ENCODE measurements around the gene MVB12A.

The MVB12A gene

DNA sequence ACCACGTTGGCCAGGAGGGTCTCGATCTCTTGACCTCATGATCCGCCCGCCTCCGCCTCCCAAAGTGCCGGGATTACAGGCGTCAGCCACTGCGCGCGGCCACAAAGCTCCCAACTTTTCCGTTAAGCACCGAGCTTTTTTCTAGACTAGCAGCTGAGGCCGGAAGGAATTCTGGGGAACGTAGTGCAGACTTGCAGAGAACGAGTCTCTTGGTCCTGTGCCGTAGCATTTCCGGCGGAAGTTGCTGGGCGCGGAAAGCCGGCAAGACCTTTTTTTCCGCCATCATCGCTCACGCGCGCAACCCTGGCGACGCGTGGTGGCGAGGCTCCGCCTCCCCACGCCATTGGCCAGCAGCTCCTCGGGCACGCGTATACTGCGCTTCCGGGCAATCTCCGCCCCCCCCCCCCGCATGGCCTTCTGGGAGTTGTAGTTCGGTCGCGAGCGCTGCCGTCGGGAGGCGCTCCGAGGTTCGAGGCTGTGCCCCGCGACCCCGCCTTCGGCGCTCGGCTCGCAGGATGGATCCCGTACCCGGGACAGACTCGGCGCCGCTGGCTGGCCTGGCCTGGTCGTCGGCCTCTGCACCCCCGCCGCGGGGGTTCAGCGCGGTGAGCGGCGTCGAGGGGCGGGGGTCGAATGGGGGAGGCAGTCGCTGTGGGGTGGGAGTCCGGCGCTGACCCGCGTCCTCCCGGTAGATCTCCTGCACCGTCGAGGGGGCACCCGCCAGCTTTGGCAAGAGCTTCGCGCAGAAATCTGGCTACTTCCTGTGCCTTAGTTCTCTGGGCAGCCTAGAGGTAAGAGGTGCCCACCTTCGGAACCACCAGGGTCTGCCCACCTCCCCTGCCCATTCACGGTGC lies at the start of gene MVB12A:
Gene MVB12A, plus strand, starts transcription at position 427 of the 854 bp plus-strand sequence. Its CDS starts 89 bp downstream, at position 516.
- DNase-seq (ENCODE audit: low spot score), result peak; percentile 96

DNA sequence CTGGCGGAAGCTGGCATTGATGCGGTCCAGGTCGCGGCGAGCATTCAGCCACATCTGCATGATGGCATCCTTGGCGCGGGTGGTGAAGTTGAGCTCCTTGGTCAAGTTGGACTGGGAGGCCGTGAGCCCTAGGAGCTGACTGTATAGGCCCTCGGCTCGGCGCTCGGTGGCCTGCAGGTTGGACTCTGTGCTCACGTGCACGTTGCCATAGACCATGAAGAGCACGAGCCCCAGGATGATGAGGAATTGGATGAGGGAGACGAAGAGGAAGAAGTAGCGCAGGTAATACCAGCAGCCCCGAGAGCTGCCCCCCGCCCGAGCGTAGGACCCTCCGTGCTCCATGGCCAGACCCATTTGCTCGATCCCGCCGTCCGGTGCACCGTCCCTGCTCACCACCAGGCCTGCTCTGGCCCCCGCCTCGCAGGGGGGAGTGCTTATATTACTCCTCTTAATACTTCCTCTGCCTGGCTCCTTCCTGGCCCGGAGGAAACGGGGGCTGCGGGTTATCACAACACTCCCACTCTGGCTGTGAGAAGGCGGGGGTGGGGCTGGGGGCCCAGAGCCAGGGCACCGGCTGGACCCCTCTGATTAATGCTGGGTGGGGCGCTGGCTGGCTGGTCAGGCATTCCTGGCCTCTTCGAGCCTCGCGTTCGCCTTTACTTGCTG lies 42.8 kb upstream of the MVB12A start, which contains the start of gene PLVAP:
Gene PLVAP, minus strand, starts transcription at position 408 of the 666 bp plus-strand sequence. Its CDS starts 54 bp downstream, at position 354.
- peak; percentile 63 for DNase-seq (ENCODE audit: low spot score)

DNA sequence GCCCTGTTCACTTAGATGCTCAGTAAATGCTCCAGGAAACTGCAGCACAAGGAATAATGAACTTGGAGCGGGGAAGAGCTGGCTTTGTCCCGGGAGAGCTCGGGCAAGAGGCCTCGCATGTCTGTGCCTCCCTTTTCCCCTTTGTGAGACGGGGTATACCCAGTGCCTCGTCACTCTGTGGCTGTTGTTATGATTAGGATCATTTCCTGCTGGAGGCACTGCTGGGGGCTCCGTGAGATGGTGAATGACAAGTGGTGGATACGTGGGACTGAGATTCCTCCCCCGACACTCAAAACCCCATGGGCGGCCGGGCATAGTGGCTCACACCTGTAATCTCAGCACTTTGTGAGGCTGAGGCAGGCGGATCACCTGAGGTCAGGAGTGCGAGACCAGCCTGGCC lies 41.6 kb upstream of the MVB12A start:
- DNase-seq (ENCODE audit: low spot score), result no peak

DNA sequence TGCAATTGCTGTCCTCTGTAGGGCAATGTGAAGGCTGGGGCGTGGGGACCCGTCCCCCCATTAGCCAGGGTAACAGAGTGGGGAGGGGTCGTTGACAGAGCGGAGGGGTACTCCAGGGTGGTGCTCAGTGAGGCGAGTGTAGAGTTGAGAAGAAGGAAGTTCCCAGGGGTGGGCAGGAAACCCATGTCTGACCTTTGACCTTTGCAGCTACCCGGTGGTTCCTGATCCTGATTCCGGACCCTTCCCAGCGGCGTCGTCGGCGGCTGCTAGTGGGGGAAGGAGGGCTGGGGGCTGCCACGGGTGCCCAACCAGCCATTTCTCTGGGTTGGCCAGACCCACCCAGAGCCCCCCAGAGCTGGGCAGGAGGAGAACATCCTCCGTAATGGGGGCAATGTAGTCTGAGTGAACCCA lies 40.6 kb upstream of the MVB12A start:
- no peak for DNase-seq (ENCODE audit: low spot score)

DNA sequence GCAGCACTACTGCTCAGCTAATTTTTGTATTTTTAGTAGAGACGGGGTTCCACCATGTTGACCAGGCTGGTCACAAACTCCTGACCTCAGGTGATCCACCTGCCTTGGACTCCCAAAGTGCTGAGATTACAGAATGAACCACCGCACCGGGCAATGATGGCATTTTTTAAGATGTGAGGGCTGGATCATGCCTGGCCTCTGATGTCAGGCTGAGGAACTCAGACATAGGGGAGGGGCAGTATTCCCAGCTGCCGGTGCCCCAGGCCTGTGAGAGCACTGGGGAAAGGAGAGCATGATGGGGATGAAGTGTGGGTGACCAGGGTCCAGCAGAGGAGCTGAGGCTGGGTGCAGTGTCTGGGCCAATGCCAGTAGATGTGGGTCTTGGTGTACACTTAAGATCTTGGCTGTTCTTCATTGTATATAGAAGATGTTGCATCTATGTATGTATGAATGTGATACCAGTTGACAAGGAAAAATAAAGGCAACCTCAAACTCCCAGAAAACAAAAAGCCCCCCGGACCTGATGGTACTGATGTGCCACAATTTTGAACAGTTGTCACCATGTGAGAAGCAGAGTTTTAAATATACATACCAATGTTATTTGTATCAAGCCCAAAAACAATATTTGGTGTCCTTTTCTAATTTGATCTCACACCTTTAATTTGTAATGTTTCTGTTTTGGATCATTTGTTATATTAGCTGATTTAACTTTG lies 39.3 kb upstream of the MVB12A start:
- no peak for DNase-seq (ENCODE audit: low spot score)

DNA sequence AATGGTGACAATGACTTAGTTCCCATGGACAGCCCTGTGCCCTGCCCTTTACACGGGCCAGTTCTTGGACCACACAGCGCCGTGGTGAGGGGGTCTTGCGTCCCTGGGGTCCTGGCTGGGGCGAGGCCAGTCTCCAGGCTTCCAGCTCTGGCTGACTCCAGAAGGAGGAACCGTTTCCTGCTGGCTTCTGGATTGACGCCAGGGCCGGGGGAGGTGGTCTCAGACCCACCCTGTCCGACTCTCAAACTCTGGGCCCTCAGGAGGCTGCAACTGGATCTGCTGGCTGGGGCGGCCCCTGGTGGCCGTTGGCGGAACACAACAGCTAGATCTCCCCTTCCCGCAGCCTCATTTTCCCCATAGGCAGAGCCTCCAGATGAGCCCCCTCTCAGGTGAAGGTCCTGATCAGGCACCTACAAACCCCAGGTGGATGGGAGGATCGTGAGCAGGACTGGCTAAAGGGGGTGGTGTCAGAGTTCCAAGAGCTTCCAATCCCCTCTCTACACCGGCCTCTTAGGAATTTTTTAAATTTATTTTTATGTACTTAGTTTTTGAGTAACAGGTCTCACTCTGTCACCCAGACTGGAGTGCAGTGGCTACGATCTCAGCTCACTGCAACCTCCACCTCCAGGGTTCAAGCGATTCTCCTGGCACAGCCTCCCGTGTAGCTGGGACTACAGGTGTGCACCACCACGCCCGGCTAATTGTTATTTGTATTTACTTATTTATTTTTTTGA lies 33.8 kb upstream of the MVB12A start:
- DNase-seq (ENCODE audit: low spot score), result peak; percentile 61

DNA sequence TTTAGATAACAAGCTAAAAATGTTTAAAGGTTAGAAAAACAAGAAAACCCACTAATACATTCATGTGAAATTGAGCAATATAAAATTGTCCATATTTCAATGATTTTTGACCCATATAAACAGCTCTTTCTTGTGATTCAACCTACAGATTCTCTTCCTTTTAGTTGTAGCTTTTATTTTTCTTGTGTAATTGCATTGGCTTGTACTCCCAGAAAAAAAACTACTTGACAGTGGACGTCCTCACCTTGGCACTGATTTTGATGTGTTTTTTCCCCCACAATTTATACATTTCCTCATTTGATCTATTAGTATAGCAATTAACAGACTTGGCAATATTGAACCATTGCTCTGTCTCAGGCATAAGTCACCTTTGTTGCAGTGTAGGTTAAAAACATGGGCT lies 30.6 kb upstream of the MVB12A start:
- no peak for DNase-seq (ENCODE audit: low spot score)

DNA sequence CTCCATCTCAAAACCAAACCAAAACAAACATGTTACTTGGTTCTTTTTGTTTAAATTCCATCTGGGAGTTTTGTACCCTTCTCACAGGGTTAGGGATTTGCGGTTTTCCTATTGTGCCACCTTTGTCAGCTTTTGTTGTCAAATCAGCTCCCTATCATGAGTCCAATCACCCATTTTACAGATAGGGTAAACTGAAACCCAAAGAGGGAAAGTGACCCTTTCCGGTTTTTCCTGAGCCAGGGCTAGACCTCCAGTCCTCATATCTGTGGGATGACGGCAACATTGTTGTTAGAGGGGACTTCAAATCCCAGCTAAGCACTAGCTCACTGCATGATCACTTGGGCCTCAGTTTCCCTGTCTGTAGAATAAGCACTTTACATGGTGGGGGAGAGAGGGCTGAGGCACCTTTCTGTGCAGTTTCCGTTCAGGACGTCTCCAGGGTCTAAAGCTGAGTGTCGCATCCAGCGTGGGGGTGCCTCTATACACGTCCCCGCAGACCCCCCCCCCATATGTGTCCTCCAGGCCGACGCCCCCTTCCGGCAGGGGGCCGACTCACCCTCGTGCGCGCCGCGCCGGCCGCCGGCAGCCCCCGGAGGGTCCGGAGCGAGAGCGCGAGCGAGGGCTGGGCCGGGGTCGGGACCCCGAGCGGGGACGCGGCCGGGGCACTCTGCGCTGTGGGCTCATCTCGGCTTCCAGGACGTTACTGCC lies 29.7 kb upstream of the MVB12A start:
- no peak for DNase-seq (ENCODE audit: low spot score)

DNA sequence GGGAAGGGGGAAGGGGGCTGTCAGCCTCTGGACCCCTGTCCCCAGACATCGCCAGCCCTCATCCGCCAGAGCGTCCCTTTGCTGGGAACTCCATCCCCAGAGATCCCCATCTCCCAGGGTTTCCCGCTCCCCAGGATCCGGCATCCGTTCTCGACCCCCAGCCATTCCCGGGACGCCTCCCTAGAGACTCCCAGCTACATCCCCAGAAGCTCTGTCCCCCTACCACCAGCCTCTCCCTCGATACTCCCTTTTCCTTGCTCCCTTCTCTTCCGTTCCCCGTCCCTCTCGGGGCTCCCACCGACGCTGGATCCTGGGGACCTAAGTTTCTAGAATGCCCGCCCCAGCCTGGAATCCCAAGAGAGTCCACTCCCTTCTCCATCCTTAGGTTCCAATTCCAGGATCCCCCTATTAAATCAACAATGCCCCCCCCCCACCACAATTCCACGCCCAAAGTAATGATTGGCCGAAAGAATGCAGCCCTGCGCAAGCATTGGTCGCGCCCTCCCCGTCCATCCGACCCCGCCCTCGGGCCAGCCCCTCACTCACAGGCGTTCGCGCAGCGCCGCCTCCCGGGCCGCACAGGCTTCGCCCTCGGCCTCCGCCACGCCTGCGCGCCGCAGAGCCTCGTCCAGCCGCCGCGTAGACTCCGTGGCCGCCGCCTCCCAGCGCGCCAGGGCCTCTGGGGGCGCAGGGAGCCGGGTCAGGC lies 29.0 kb upstream of the MVB12A start:
- DNase-seq (ENCODE audit: low spot score), result peak; percentile 48

DNA sequence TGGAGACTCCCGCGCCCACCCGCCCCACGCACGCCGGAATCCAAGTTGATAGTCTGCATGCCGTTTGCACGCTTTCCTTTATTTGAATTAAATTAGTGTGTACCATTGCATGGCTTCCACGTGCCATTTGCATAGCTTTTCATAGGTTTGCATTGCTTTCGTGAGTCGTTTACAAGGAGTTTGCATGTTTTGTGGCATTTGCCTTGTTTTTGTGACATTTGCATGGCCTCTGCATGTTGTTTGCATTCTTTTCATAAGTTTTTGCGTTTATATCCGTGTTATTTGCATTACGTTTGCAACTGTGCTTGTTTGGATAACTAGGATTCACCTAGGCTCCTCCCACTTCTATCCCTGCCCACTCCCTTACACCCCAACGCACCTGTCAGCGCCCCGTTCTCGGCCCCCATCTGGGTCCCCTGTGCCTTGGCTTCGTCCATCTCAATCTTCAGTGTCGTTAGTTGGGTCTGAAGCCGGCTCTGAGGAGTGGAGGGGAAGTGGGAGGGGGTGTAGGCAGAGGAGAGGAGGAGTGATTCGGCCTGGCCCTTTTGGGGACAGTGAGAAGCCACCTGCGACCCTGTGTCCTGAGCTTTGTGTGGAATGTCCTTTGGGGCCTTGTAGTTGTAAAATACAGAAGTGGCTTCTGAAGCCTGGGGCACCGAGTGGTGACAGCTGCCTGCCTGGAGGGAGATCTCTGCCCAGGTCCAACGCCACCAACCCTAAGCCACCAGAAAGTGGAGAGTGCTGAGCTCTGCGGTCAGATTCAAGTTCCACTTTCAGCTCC lies 28.3 kb upstream of the MVB12A start:
- DNase-seq (ENCODE audit: low spot score), result no peak

DNA sequence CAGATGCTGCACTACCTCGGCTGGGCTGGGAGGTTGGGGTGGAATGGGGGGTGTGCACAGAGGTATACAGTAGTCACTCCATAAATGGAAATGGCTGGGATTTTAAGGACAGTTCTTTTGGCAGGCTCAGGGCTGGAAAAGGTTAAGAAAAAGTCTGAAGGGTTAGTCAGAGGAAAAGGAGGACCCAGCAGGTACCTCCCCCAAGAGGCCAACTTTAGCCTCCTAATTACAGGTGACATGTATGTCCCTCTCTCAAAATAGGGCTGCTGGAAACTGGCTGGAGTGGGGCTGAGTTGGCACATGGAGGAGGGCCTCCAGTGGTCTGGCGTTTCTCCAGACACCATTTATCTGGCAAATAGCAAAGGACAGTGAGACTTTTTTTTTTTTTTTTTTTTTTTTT lies 26.8 kb upstream of the MVB12A start:
- DNase-seq (ENCODE audit: low spot score), result no peak

DNA sequence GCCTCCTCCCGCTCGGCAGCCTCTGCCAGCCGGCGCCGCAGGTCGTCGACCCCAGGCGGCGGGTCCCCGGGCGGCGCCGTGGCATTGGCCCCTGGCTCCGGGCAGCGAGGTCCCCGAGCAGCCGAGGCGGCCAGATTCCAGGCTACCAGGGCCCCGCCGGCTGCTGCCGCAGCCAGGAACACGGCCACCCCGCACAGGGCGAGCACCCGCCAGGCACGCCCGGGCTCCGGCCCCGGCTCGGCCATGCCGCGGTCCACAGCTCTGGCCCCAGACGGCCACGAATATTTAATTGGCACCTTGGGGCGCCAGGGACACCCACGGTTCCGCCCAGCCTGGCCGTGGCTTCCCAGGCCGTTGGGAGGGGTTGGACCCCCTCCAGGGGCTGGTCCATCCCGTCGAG lies 25.9 kb upstream of the MVB12A start, which contains the start of gene CCDC194:
Gene CCDC194, minus strand, starts transcription at position 283 of the 400 bp plus-strand sequence. Its CDS starts 38 bp downstream, at position 245.
- DNase-seq (ENCODE audit: low spot score), result no peak

DNA sequence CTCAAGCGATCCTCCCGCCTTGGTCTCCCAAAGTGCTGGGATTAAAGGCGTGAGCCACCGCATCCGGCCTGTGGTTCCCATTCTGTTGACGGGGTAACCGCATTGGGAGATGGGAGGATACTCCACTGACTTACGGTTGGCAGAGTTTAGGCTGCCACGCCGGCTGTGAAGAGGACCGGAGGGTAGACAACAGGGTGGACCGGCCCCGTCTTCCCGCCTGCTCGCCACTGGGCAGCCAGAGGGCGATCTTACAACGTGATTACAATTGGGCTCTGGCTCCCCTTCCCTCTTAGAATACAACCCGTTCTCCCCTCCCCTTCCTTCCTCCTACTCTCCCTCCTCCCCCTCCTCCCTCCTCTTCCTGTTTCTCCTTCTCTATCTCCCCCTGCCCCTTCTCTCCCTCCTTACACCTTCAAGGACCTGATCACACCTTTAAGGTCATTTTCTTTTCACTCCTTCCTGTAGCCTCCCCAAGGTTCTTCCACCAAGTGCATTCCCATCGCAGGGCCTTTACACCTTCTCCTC lies 24.9 kb upstream of the MVB12A start:
- peak; percentile 72 for DNase-seq (ENCODE audit: low spot score)

DNA sequence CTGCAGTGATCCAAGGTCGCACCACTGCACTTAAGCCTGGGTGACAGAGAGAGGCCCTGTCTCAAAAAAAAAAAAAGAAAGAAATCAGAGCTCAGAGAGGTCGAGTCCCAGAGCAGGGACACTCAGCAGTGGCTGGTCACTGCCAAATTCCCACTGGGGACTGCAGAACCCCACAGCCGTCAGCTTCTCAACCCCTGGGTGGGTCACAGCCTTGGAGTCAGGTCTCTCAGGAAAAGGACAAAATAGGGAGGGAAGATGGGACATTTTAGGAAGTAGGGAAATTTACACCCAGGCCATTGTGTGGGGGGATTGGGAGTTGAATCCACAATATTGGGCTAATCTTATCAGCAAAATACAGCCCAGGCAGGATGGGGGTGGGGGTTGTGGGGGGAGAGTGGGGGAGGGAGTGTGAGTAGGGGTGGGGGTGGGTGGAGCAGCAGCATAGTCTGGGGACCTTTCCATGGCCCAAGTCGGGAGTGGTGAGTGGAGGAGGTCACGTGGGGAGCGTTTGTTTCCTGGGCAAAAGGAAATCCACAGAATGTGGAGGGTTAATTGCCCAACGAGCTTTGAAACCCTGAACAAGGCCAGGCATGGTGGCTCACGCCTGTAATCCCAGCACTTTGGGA lies 20.8 kb upstream of the MVB12A start:
- no peak for DNase-seq (ENCODE audit: low spot score)

DNA sequence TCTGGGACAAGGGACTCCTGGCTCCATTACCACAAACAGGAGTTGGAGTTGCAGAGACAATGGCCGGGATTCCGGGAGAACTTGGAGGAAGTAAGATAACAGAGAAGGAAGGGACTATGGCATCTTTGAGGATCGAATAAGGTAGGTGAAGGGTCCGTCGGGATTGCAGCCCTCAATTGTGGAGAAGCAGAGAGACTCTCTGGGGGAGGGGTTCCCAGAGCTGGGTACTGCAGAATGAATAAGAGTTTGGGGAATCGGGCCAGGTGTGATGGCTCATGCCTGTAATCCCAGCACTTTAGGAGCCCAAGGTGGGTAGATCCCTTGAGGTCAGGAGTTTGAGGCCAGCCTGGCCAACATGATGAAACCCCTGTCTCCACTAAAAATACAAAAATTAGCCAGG lies 18.2 kb upstream of the MVB12A start:
- no peak for DNase-seq (ENCODE audit: low spot score)

DNA sequence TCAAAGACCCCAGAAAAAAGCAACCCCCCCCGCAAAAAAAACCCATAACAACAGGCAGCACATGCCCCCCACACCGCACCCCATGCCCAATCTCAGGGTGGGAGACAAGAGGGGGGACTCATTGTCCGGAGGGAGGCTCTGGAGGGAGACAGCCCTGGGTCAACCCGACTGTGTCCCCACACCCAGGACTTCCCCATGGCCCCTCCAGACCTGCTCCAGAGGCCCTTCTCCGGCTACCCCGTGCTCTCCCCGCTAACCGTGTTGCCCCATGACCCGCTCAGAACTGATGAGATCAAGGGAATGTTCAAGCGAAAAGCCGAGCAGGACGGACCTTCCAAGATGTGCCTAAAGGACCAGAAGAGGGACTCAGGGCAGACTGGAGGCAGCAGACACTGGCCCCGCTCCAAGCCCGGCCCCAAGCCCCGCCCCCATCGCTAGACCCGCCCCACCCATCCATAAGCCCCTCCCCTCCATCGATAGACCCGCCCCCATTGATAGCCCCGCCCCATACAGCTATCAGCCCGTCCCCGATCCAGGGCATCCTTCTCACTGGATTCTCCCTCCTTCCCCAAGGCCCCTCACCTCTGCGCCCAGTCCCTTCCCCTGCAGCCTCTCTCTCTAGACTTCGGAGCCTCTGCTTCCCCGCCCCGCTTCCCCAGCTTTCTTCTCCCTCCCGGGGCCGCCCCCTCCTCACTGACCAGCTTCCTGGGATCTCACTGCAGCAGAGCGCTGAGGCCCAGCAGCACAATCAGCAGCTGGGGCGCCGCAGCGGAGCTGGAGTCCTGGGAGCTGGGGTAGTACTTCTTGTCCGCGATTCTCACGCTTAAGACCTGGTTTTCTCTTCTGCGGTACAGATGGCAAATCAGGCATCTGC lies 16.6 kb upstream of the MVB12A start:
- DNase-seq (ENCODE audit: low spot score), result peak; percentile 34

DNA sequence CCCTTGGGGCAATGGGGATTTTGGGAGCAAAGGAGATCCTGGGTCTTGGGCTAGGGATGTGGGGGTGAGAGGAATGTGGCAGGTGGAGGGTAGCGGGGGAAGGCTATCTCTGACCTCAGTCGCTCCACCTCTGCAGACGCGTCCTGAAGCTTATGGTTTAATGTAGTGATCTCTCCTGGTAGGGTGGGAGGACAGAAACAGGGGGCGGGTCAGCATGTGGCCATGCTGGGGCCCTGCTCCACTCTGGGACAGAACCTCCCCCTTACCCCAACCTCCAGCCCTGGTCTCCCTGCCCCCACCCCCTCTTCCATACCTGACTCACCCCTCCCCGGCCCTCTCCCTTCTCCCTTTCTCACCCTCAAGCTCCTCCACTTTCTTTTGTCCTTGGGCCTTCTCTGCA lies 15.8 kb upstream of the MVB12A start:
- DNase-seq (ENCODE audit: low spot score), result no peak

Data from hematopoietic multipotent progenitor cell treated with erythropoietin and hydrocortisone succinate and interleukin-3 and kit ligand, for 17 days (in vitro differentiated cells).